Measurements from ENCODE around the gene ZDHHC14.

ZDHHC14 gene

GRCh38 chr6:157726892-157727628, 346.1 kb downstream of the ZDHHC14 start:
- H3K27ac ChIP-seq: no peak overlapping the region
- no peak for TF ChIP-seq ZFX (IDR thresholded peaks at IDR 0.05; ENCODE audit: borderline replicate concordance)
- TF ChIP-seq CTCF (IDR thresholded peaks at IDR 0.05): no peak

Measured in 22Rv1 (cell line).